ENCODE results near the gene ANKRD10.

The ANKRD10 gene

GRCh38 chr13:110835721-110836604 is 78.9 kb downstream of the ANKRD10 start:
- TF ChIP-seq, protein P1, sequence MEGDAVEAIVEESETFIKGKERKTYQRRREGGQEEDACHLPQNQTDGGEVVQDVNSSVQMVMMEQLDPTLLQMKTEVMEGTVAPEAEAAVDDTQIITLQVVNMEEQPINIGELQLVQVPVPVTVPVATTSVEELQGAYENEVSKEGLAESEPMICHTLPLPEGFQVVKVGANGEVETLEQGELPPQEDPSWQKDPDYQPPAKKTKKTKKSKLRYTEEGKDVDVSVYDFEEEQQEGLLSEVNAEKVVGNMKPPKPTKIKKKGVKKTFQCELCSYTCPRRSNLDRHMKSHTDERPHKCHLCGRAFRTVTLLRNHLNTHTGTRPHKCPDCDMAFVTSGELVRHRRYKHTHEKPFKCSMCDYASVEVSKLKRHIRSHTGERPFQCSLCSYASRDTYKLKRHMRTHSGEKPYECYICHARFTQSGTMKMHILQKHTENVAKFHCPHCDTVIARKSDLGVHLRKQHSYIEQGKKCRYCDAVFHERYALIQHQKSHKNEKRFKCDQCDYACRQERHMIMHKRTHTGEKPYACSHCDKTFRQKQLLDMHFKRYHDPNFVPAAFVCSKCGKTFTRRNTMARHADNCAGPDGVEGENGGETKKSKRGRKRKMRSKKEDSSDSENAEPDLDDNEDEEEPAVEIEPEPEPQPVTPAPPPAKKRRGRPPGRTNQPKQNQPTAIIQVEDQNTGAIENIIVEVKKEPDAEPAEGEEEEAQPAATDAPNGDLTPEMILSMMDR (IDR thresholded peaks at IDR 0.05; ENCODE audit: extremely low read depth, missing control alignments): no peak
- DNase-seq (ENCODE audit: low spot score): no peak

DNA sequence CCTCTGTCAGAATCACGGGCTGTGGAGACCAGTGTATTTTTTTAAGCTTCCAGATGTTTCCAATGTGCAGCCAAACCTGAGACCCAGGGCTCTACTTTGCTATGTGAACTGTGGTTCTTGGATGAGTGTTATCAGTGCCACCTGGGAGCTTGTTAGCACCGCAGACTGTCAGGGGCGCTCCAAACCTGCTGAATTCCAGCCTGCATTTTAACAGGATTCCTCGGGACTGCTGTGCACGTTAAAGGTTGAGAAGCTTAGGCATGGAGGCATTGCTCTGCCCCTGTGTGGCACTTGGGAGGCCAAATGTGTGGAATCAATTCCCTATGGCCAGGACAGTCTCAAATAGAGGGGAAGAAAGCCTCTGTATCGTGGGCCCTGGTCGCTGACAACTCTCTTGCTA is 80.3 kb downstream of the ANKRD10 start:
- TF ChIP-seq, protein P1 (IDR thresholded peaks at IDR 0.05; ENCODE audit: extremely low read depth, missing control alignments): no peak
- DNase-seq (ENCODE audit: low spot score): no peak

GRCh38 chr13:110832531-110832930 is 82.3 kb downstream of the ANKRD10 start:
- DNase-seq (ENCODE audit: low spot score): no peak
- TF ChIP-seq, protein P1 (IDR thresholded peaks at IDR 0.05; ENCODE audit: extremely low read depth, missing control alignments): no peak

GRCh38 chr13:110832205-110832479 is 82.7 kb downstream of the ANKRD10 start:
- no peak for DNase-seq (ENCODE audit: low spot score)
- TF ChIP-seq, protein P1 (IDR thresholded peaks at IDR 0.05; ENCODE audit: extremely low read depth, missing control alignments): no peak

- no peak for DNase-seq (ENCODE audit: low spot score)
- TF ChIP-seq, protein P1 (IDR thresholded peaks at IDR 0.05; ENCODE audit: extremely low read depth, missing control alignments): no peak
These were observed 83.2 kb downstream of the ANKRD10 start for GRCh38 chr13:110831437-110832204.

- no peak for DNase-seq (ENCODE audit: low spot score)
- TF ChIP-seq, protein P1 (IDR thresholded peaks at IDR 0.05; ENCODE audit: extremely low read depth, missing control alignments): no peak
These were observed 84.0 kb downstream of the ANKRD10 start for GRCh38 chr13:110830800-110831371.

DNA sequence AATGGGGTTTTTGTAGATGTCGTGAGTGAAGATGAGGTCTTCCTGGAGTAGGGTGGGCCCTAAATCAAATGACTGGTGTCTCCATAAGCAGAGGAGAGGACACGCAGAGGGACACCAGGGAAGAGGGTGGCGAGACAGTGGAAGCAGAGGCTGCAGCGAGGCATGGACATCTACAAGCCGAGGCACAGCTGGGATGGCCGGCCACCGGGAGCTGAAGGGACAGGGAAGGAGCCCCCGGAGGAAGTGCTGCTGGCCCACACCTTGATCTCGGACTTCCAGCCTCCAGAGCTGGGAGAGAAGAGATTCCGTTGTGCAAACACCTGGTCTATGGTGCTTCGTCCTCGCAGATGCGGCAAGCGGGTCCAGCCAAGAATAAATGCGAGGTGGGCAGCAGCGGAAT is 84.5 kb downstream of the ANKRD10 start:
- TF ChIP-seq, protein P1 (IDR thresholded peaks at IDR 0.05; ENCODE audit: extremely low read depth, missing control alignments): no peak
- no peak for DNase-seq (ENCODE audit: low spot score)
